ENCODE measurements around the gene FARP1. TPM values are rescaled to one million over a fixed set of nuclear protein-coding genes. Genes with fewer than 3 reads are reported as not detected.

Gene FARP1
- total and polyA plus RNA-seq, 7 donors: 6.9 to 96.4 (median 32.9) TPM

DNA sequence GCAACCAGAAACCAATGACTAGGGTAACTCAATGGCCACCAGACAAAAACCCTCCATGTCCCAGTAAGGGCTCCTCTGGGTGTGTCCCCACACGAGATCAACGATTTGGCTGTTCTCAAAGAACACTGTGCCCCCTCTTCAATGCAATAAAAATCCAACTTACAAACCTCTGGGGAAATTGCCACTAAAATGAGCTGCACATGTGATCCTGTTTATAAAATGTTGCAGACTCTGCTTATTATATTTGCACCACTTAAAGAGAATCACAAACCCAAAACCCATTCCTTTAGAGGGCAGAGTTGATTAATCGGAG, 353.5 kb downstream of the FARP1 start:
- 59 to 68% methylated on average over 3 of the region's 3 CpGs for WGBS, 2 donors
- peaks cover 0 to 76% (median 57%) of the 10 kb centered on the region in 4 donors for H3K4me1 ChIP-seq

DNA sequence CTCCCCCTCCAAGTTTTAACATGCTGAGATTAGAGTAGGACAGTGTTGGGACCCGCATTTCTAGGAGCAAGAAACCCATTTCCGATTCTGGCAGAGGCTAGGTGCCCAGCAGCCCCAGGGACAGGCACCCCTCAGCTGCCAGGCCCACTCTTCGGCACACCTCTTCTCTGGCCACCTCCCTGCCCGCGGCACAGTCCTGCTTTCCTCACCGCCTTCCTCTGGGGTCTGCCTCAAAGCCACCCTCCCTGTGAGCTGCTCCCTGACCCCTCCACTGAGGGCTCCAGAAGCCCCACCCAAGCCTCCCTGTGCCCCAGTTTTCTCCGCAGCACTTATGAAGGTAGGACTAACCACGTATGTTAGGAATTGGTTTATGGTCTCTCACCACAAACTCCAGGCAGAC, 354.1 kb downstream of the FARP1 start:
- Histone ChIP-seq H3K9me3 (no peaks in the 10 kb centered on the region), H3K4me1 (peaks cover 0 to 70% (median 58%) of the 10 kb centered on the region in 4 donors), H3K27ac (peak overlapping the region; percentile 77 to 84 (median 80)), H3K36me3 (peaks cover 0 to 4% (median 0%) of the 10 kb centered on the region in 4 donors), H3K27me3 (no peaks in the 10 kb centered on the region), H3K4me3 (no peak overlapping the region)
- intact Hi-C loops (cut with DNase I): loop anchor here (5.0 kb wide), 1 partner anchor 80 kb away; the partner anchor contains the start of gene STK24
- no peak for TF ChIP-seq EP300 (IDR thresholded peaks at IDR 0.05)
- 89% methylated on average over 8 of the region's 8 CpGs for WGBS, 2 donors
- DNase-seq: no peak

More for the DNA sequence above, 353.5 kb downstream of the FARP1 start:
- peak overlapping the region; percentile 77 to 84 (median 80) for H3K27ac ChIP-seq
- DNase-seq: no peak
- TF ChIP-seq, protein P1, sequence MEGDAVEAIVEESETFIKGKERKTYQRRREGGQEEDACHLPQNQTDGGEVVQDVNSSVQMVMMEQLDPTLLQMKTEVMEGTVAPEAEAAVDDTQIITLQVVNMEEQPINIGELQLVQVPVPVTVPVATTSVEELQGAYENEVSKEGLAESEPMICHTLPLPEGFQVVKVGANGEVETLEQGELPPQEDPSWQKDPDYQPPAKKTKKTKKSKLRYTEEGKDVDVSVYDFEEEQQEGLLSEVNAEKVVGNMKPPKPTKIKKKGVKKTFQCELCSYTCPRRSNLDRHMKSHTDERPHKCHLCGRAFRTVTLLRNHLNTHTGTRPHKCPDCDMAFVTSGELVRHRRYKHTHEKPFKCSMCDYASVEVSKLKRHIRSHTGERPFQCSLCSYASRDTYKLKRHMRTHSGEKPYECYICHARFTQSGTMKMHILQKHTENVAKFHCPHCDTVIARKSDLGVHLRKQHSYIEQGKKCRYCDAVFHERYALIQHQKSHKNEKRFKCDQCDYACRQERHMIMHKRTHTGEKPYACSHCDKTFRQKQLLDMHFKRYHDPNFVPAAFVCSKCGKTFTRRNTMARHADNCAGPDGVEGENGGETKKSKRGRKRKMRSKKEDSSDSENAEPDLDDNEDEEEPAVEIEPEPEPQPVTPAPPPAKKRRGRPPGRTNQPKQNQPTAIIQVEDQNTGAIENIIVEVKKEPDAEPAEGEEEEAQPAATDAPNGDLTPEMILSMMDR (IDR thresholded peaks at IDR 0.05): no peak
- TF ChIP-seq EP300 (IDR thresholded peaks at IDR 0.05) (peak in 2 of 4 donors; percentile 13 to 53), POLR2A (IDR thresholded peaks at IDR 0.05) (no peak), POLR2AphosphoS5 (IDR thresholded peaks at IDR 0.05) (peak in 1 of 4 donors; percentile 1)
- no peaks in the 10 kb centered on the region for H3K9me3 ChIP-seq
- intact Hi-C loops (cut with DNase I): loop anchor here (5.0 kb wide), 1 partner anchor 81 kb away; the partner anchor contains the start of gene STK24
- H3K27me3 ChIP-seq: no peaks in the 10 kb centered on the region
- peaks cover 0 to 4% (median 0%) of the 10 kb centered on the region in 4 donors for H3K36me3 ChIP-seq
- no peak overlapping the region for H3K4me3 ChIP-seq

DNA sequence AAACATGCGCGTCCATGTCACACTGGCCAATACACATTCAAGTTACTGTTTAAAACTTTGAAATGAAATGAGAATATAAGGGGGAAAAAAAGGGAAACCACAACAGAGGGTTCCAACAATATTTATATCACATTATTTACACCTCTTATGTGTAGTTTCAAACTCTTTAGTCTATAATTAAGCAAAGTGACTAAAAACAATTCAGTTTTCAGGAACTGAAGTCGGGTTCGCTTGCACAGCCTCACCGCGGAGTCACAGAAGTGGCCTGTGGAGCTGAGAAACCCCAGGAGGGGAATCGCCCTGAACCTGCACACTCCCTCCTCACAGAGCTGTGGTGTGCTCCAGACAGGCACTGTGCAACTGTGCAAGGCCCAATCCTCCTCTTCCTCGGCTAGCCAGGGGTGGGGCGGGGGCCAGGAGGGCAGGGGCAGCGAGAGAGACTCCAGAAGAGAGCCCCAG, 358.1 kb downstream of the FARP1 start:
- Histone ChIP-seq H3K9me3 (no peaks in the 10 kb centered on the region), H3K27me3 (no peaks in the 10 kb centered on the region), H3K27ac (peak overlapping the region in 2 of 4 donors; percentile 78 to 82), H3K36me3 (peaks cover 0 to 4% (median 0%) of the 10 kb centered on the region in 4 donors), H3K4me3 (no peak overlapping the region), H3K4me1 (peaks cover 0 to 67% (median 59%) of the 10 kb centered on the region in 4 donors)
- no peak for TF ChIP-seq EP300 (IDR thresholded peaks at IDR 0.05)
- WGBS, 2 donors: 87 to 94% methylated on average over 10 of the region's 10 CpGs
- DNase-seq: no peak
- intact Hi-C loops (cut with DNase I): no loop called here

DNA sequence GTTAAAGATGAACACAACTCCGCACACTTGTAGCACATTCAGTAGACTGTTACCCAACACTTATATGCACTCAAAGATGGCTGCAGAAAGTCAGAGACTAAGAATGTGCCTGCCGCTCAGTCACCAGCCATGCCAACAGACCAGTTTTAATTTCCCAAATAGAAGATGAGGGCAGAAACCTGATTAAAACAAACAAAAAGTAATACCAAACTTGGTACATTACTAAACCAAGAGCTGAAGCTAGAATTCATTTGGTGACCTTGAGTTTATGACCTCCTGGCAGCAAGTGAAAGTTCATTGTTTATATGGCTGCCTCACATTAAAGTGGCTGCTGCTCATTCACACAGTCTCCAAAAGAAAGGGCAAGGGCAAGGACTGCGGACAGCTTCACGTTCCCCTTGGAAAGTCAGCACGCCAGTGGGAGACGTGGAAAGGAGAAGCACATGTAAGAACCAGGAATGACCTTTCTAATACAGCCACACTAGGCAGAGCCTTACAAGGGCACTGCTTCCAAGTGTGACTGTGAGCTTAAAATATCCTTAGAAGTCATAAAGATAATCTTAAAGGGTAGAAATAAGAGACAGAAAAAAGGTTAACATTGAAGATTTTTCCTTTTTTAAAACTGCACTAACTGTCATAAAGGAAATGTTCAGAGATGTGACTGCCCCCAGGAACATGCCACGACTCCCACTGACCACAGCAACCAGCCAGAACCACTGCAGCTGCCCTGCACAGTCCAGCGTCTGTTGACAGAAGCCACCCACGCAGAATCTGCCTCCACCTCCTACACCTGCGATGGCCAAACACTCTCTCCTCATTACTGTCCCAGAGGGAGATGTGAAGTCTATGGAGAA, 360.5 kb downstream of the FARP1 start:
- TF ChIP-seq POLR2AphosphoS5 (IDR thresholded peaks at IDR 0.05): peak; percentile 11 to 41 (median 25)
- TF ChIP-seq, protein P1 (IDR thresholded peaks at IDR 0.05): no peak
- TF ChIP-seq EP300 (IDR thresholded peaks at IDR 0.05): no peak
- TF ChIP-seq POLR2A (IDR thresholded peaks at IDR 0.05): no peak
- intact Hi-C loops (cut with DNase I): no loop called here
- Histone ChIP-seq H3K4me3 (peak overlapping the region in 2 of 4 donors; percentile 20 to 21), H3K27ac (peak overlapping the region; percentile 75 to 82 (median 79)), H3K4me1 (peaks cover 0 to 71% (median 64%) of the 10 kb centered on the region in 4 donors), H3K36me3 (peaks cover 0 to 4% (median 0%) of the 10 kb centered on the region in 4 donors), H3K27me3 (no peaks in the 10 kb centered on the region), H3K9me3 (no peaks in the 10 kb centered on the region)
- 62 to 70% methylated on average over 10 of the region's 10 CpGs for WGBS, 2 donors
- peak; percentile 69 for DNase-seq

DNA sequence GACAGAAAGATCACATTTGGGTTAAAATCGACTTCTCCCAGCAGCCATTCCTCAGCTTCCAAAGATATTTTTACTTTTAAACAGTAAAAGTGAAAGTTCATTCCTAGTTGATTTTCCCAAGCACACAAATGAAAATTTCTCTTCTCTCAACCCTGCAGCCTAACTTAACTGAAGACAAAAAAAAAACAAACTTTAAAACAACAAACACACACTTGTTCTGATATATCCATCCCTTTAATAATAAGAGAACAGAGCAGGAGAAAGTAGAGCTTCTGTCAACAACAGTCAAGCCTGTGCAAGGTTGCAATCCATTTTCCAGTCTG, 361.1 kb downstream of the FARP1 start:
- 57 to 67% methylated on average over 1 of the region's 1 CpG for WGBS, 2 donors
- TF ChIP-seq, protein P1 (IDR thresholded peaks at IDR 0.05): no peak
- TF ChIP-seq POLR2A (IDR thresholded peaks at IDR 0.05) (no peak), EP300 (IDR thresholded peaks at IDR 0.05) (no peak), POLR2AphosphoS5 (IDR thresholded peaks at IDR 0.05) (no peak)
- intact Hi-C loops (cut with DNase I): no loop called here

More for the DNA sequence above, 361.1 kb downstream of the FARP1 start:
- H3K4me3 ChIP-seq: peak overlapping the region in 2 of 4 donors; percentile 20 to 21
- peaks cover 0 to 77% (median 70%) of the 10 kb centered on the region in 4 donors for H3K4me1 ChIP-seq
- no peaks in the 10 kb centered on the region for H3K9me3 ChIP-seq
- DNase-seq: no peak
- H3K36me3 ChIP-seq: peaks cover 0 to 4% (median 0%) of the 10 kb centered on the region in 4 donors
- peak overlapping the region; percentile 75 to 82 (median 79) for H3K27ac ChIP-seq
- H3K27me3 ChIP-seq: no peaks in the 10 kb centered on the region

All from sigmoid colon (tissue), 7 donors.